HUES48 (cell line): Measurements from ENCODE around the gene SFT2D2.

Experiments used
- H3K27ac ChIP-seq: one replicate; pipeline ENCODE4 v1.7.0; 2013; ENCODE audit warnings: low read depth, low read length, inconsistent platforms
- H3K27me3 ChIP-seq: 2 replicates; pipeline ENCODE4 v1.6.1; 2013; ENCODE audit warnings: mild to moderate bottlenecking, low read length; ENCODE audit not compliant: control insufficient read depth, insufficient read depth
- H3K36me3 ChIP-seq: 2 replicates; pipeline ENCODE4 v1.6.1; 2013; ENCODE audit warnings: low read length; ENCODE audit not compliant: control insufficient read depth, insufficient read depth
- H3K4me1 ChIP-seq: 2 replicates; pipeline ENCODE4 v1.6.1; 2013; ENCODE audit warnings: mild to moderate bottlenecking, low read length; ENCODE audit not compliant: control insufficient read depth, insufficient read depth
- H3K4me3 ChIP-seq: 2 replicates; pipeline ENCODE4 v1.5.1; 2013; ENCODE audit warnings: mild to moderate bottlenecking, low read depth, low read length
- H3K9ac ChIP-seq: 2 replicates; pipeline ENCODE4 v1.6.1; 2013; ENCODE audit warnings: mild to moderate bottlenecking, low read depth, low read length, moderate library complexity
- H3K9me3 ChIP-seq: 2 replicates; pipeline ENCODE4 v1.6.1; 2013; ENCODE audit warnings: low read length; ENCODE audit not compliant: control insufficient read depth, insufficient read depth

Gene SFT2D2

GRCh38 chr1:168264296-168264695 is 38.5 kb downstream of the SFT2D2 start:
- 0 out of 2 replicates have a peak, but pooled peaks cover 2% of the 10 kb centered on the region for H3K9me3 ChIP-seq
- H3K4me3 ChIP-seq, result no peak overlapping the region
- no peak overlapping the region for H3K9ac ChIP-seq
- H3K27ac ChIP-seq, result no peak overlapping the region
- peaks cover 9% of the 10 kb centered on the region for H3K4me1 ChIP-seq
- H3K27me3 ChIP-seq, result no peaks in the 10 kb centered on the region
- H3K36me3 ChIP-seq, result no peaks in the 10 kb centered on the region

DNA sequence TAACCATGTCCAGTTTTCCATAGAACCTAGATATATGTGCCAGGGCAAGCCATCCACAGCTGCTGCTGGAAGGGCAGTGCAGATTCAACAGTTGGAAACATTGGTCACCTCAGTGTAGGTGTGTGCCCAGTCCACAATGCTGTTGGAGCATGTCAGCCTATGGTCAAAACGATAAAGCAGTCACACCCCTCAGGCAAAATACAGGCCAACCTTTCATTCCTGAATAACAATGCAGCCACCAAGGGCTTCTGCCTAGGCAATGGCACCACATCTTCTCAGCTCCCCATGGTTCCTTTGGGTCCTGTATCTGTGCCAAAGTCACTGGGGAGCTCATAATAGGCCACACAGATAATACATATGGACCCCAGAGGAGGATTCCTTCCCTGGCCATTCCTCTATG is 39.8 kb downstream of the SFT2D2 start:
- 0 out of 2 replicates have a peak, but pooled peaks cover 2% of the 10 kb centered on the region for H3K9me3 ChIP-seq

DNA sequence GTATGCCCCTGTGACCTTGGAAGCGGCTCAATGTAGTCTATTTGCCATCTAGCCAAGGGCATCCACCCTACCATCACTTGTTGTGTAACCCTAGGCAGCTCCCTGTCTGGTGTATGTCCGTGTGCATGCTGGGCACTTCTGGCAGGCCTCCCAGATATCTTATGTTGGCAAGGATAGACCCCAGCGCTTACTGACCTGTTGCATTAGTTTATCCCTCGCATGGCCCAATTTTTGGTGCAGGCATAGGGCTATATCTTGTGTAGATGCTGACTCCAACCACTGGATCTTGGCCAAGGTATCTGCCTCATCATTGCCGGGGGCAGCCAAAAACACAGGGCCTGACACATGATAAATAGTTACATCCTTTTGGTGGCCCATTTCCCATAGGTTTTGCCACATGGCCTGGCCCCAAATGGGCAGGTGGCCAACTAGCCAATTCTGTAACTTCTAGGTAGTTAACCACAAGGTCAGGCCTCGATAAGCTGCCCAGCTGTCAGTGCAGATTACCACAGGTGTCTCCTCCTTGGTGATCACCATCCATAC is 40.9 kb downstream of the SFT2D2 start:
- Histone ChIP-seq H3K27ac (no peak overlapping the region), H3K4me1 (no peaks in the 10 kb centered on the region), H3K9ac (no peak overlapping the region), H3K4me3 (no peak overlapping the region), H3K9me3 (0 out of 2 replicates have a peak, but pooled peaks cover 2% of the 10 kb centered on the region), H3K36me3 (no peaks in the 10 kb centered on the region), H3K27me3 (no peaks in the 10 kb centered on the region)

More for the DNA sequence above, 39.8 kb downstream of the SFT2D2 start:
- H3K9ac ChIP-seq, result no peak overlapping the region
- no peaks in the 10 kb centered on the region for H3K36me3 ChIP-seq
- no peak overlapping the region for H3K4me3 ChIP-seq
- H3K27ac ChIP-seq, result no peak overlapping the region
- no peaks in the 10 kb centered on the region for H3K27me3 ChIP-seq
- H3K4me1 ChIP-seq, result peaks cover under 1% of the 10 kb centered on the region; the same call in 1 of the 2 replicates

DNA sequence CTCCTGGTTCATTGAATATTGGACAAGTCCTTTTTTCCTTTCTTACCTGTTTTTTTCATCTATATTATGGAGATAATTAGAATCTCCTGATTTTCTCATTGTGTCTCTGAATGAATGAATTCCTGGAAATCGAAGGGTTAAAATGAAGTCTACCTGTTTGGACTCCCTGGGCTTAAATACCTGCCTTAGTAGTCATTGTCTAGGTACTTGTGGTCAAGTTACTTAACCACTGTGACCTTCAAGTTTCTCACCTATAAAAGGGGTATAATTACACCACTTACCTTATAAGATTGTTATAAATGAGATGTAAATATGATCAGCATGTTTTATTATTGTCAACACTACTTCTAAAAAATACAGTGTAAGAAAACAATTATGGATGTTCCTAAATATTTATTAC is 45.8 kb downstream of the SFT2D2 start:
- Histone ChIP-seq H3K27me3 (no peaks in the 10 kb centered on the region), H3K9me3 (no peaks in the 10 kb centered on the region), H3K36me3 (no peaks in the 10 kb centered on the region), H3K9ac (no peak overlapping the region), H3K4me3 (no peak overlapping the region), H3K4me1 (no peaks in the 10 kb centered on the region), H3K27ac (no peak overlapping the region)

DNA sequence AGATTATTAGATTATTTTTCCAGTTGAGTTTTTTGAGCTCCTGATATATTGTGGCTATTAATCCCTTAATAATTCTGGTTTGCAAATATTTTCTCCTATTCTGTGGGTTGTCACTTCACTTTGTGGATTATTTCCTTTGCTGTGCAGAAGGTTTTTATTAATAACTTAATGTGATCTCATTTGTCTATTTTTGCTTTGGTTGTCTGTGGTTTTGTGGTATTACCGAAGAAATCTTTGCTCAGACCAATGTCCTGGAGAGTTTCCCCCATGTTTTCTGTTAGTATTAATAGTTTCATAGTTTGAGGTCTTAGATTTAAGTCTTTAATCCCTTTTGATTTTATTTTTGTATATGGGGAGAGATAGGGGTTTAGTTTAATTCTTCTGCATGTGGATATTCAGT is 47.8 kb downstream of the SFT2D2 start:
- Histone ChIP-seq H3K9ac (no peak overlapping the region), H3K4me1 (no peaks in the 10 kb centered on the region), H3K27me3 (no peaks in the 10 kb centered on the region), H3K36me3 (no peaks in the 10 kb centered on the region), H3K27ac (no peak overlapping the region), H3K9me3 (no peaks in the 10 kb centered on the region), H3K4me3 (no peak overlapping the region)

GRCh38 chr1:168279253-168279652 is 53.4 kb downstream of the SFT2D2 start:
- Histone ChIP-seq H3K9me3 (no peaks in the 10 kb centered on the region), H3K27me3 (no peaks in the 10 kb centered on the region), H3K4me3 (no peak overlapping the region), H3K27ac (no peak overlapping the region), H3K9ac (no peak overlapping the region), H3K4me1 (peaks cover 7% of the 10 kb centered on the region), H3K36me3 (no peaks in the 10 kb centered on the region)

- H3K36me3 ChIP-seq, result no peaks in the 10 kb centered on the region
- no peaks in the 10 kb centered on the region for H3K9me3 ChIP-seq
- no peak within 1 kb of the TSS for H3K27ac ChIP-seq
- H3K4me1 ChIP-seq, result peaks cover 14% of the 10 kb centered on the region
- H3K9ac ChIP-seq, result no peak within 1 kb of the TSS
- H3K4me3 ChIP-seq, result no peak within 1 kb of the TSS
- no peaks in the 10 kb centered on the region for H3K27me3 ChIP-seq
Measured at GRCh38 chr1:168280296-168280927, 54.6 kb downstream of the SFT2D2 start, which contains the start of gene TBX19. Gene TBX19 (plus strand): TSS chr1:168280877. CDS start chr1:168281091, 214 bp downstream.

GRCh38 chr1:168281603-168282325 is 56.0 kb downstream of the SFT2D2 start:
- no peak overlapping the region for H3K9ac ChIP-seq
- no peaks in the 10 kb centered on the region for H3K36me3 ChIP-seq
- H3K4me1 ChIP-seq, result peaks cover 20% of the 10 kb centered on the region
- no peaks in the 10 kb centered on the region for H3K9me3 ChIP-seq
- H3K4me3 ChIP-seq, result no peak overlapping the region
- H3K27me3 ChIP-seq, result no peaks in the 10 kb centered on the region
- no peak overlapping the region for H3K27ac ChIP-seq

DNA sequence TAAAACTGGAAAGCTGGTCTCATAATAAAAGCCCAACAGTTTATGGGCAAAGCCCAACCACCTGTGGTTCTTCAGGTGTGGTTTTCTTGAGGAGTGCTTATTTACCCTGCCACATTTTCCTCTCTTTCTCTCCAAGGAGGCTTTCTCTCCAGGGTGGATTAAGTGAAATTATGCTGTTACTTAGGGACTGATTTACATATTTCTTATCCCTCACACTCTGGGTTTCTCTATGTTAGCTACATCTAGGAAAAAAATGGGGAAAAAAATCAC is 59.7 kb downstream of the SFT2D2 start:
- Histone ChIP-seq H3K27ac (no peak overlapping the region), H3K36me3 (no peaks in the 10 kb centered on the region), H3K4me3 (no peak overlapping the region), H3K9ac (no peak overlapping the region), H3K27me3 (no peaks in the 10 kb centered on the region), H3K9me3 (no peaks in the 10 kb centered on the region), H3K4me1 (peaks cover 20% of the 10 kb centered on the region)

DNA sequence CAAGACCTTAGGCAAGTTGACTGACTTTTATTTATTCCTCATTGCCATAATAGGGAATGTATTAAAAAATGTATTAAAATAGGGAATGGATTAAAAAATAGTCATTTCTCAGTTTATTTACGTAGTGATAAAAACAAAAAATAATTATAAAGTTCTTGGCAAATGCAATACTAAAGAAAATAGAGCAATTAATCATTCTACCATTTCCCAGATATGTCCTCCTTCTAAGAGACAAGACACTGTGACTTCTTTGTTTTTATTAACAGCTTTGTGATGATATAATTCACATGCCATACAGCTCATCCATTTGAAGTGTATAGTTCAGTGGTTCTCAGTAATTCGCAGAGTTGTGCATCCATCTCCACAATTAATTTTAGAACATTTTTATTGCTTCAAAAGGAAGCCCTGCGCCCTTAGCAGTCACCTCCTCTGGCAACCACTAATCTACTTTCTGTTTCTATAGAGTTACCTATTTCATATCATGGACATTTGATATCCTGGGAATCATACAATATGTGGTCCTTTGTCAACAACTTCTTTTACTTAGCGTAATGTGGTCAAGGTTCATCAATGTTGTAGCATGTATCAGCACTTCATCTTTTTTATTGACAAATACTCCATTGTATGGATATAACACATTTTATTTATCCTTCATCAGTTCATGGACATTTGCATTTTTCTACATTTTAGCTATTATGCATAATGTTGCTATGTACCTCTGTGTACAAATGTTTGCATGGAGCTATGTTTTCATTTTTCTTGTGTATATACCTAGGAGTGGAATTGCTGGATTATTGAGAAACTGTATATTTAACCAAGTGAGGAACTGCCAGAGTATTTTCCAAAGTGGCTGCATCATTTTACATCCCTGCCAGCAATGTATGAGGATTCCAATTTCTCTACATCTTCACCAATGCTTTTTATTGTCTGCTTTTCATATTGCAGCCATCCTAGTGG is 60.4 kb downstream of the SFT2D2 start:
- H3K9me3 ChIP-seq, result no peaks in the 10 kb centered on the region
- no peaks in the 10 kb centered on the region for H3K27me3 ChIP-seq
- no peak overlapping the region for H3K4me3 ChIP-seq
- no peaks in the 10 kb centered on the region for H3K36me3 ChIP-seq
- peaks cover 25% of the 10 kb centered on the region for H3K4me1 ChIP-seq
- no peak overlapping the region for H3K27ac ChIP-seq
- no peak overlapping the region for H3K9ac ChIP-seq
